ENCODE data around the gene LCTL.

The LCTL gene

DNA sequence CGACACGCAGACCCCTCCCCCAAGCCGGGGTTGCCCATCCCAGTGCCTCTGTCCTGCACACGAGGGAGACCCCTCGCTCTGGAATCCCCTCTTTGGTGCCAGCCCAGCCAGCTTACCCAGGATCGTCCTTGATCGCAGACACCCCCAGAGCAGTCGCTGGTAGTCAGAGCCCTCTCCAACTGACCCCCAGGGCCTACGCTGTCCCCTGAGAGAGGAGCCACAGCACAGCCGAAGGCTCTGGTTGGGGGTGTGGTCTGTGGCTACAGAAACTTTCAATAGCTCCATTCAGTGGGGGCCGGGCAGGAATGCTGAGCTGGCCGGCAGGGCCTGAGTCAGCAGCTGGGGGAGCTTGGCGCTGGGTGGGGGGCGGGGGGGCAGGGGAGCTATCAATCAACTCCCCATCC is at the start of gene LCTL:
Gene LCTL (minus strand): TSS at position 258 of the 404 bp plus-strand sequence. CDS start 633 bp downstream, outside the sequence.
- no peak for TF ChIP-seq CTCF (IDR thresholded peaks at IDR 0.05; ENCODE audit: low read depth, low read length, missing control alignments)
- no peak for DNase-seq (ENCODE audit: low read depth)
- H3K4me3 ChIP-seq (ENCODE audit: low read depth, low read length): no peak within 1 kb of the TSS

GRCh38 chr15:66614951-66615760 is 49.4 kb upstream of the LCTL start:
- no peak for TF ChIP-seq CTCF (IDR thresholded peaks at IDR 0.05; ENCODE audit: low read depth, low read length, missing control alignments)
- DNase-seq (ENCODE audit: low read depth): no peak
- H3K4me3 ChIP-seq (ENCODE audit: low read depth, low read length): no peak overlapping the region

DNA sequence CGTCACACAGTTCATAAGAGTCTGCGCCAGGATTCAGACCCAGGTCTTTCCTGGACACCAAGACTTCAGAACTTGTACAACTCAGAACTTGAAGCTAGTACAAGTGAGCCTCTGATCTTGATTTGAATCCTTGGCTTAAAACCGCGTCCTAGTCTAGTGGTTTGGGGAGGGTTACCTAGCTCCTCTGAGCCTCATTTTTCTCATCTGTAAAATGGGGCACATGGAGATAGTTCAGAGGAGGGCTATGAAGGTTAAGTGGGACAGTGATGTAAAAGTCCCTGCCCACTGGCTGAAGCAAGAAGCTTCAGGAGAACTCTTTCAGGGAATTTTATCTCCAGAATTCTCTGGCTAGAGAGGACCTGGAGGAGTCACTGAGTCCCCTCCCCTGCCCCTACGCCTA is 48.7 kb upstream of the LCTL start:
- no peak for DNase-seq (ENCODE audit: low read depth)
- no peak for TF ChIP-seq CTCF (IDR thresholded peaks at IDR 0.05; ENCODE audit: low read depth, low read length, missing control alignments)
- H3K4me3 ChIP-seq (ENCODE audit: low read depth, low read length): no peak overlapping the region

DNA sequence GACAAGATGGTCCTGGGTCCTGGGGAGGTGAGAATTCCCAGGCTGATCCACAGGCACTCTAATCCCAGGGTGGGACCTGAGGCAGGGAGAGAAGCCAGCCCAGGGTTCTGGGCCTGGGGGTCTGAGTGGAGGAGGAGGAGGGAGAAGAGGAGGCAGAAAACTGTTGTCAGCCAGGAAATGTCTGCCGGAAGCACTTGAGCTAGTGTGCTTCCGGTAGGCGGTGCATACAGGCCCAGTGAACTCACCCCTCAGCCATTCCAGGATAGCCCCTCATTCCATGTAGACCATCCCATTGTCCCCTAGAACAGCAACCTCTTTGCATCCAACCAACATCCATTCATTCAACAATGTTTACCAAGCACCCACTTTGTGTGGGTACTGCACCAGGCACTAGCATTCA is 47.9 kb upstream of the LCTL start:
- no peak for TF ChIP-seq CTCF (IDR thresholded peaks at IDR 0.05; ENCODE audit: low read depth, low read length, missing control alignments)
- H3K4me3 ChIP-seq (ENCODE audit: low read depth, low read length): no peak overlapping the region
- DNase-seq (ENCODE audit: low read depth): no peak

DNA sequence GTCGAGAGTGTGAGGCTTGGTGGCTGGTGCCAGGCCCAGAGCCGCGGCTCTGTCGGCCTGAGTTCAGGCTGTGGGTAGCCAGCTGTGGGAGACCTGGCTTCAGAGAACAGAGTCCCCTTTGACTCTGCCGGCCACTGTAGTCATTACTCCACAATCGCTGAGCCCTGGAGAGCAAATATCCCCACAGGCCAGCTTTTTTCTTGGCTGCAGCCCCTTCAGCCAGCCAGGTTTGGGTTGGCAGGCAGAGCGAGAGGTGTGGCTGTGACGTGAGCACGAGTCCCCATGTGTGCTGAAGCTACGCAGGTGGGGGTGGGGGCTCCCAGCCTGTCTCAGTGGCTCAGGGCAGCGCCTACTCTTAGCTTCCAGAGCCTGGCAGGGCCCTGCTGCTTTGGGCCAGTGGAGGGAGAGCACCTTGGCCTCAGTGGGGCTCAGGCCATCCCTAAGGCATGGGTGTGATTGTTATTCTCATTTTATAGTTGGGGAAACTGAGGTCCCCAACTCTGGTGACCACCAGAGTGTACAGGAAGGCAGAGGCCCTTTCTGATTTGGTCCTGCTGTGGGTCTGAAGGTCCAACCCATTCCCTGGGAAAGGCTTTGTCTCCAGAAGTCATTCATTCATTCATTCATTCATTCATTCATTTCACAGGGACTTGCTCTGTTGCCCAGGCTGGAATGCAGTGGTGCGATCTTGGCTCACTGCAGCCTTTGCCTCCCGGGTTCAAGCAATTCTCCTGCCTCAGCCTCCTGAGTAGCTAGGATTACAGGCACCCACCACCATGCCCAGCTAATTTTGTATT is 45.7 kb upstream of the LCTL start:
- DNase-seq (ENCODE audit: low read depth): no peak
- H3K4me3 ChIP-seq (ENCODE audit: low read depth, low read length): no peak overlapping the region
- no peak for TF ChIP-seq CTCF (IDR thresholded peaks at IDR 0.05; ENCODE audit: low read depth, low read length, missing control alignments)

DNA sequence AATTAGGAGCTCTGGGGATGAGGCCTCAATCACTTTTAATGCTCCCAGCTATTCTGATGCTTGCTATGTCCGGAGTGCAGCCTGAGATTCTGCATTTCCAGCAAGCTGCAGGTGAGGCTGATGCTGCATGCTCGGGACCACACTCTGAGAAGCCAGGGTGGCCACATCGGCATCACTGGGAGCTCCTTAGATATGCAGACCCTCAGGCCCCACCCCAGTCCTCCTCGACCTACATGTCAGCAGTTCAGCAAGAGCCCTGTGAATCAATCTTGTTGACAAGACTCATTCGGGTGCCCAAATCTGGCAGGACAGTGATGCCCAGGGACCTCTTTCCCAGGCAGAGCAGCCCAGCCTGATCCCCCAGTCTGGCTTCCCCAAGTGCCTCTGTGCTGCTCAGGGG is 44.1 kb upstream of the LCTL start:
- DNase-seq (ENCODE audit: low read depth): no peak
- H3K4me3 ChIP-seq (ENCODE audit: low read depth, low read length): no peak overlapping the region
- no peak for TF ChIP-seq CTCF (IDR thresholded peaks at IDR 0.05; ENCODE audit: low read depth, low read length, missing control alignments)

Data from GM12864 (cell line).